ENCODE data around the gene ST3GAL4. TPM values are rescaled to one million over a fixed set of nuclear protein-coding genes. Genes with fewer than 3 reads are reported as not detected.
A peak's percentile ranks its signal among the peaks of the same experiment; 100 is the strongest.

Gene ST3GAL4
- total RNA-seq, 1 experiment from 2014 or later, result 17.3 TPM

DNA sequence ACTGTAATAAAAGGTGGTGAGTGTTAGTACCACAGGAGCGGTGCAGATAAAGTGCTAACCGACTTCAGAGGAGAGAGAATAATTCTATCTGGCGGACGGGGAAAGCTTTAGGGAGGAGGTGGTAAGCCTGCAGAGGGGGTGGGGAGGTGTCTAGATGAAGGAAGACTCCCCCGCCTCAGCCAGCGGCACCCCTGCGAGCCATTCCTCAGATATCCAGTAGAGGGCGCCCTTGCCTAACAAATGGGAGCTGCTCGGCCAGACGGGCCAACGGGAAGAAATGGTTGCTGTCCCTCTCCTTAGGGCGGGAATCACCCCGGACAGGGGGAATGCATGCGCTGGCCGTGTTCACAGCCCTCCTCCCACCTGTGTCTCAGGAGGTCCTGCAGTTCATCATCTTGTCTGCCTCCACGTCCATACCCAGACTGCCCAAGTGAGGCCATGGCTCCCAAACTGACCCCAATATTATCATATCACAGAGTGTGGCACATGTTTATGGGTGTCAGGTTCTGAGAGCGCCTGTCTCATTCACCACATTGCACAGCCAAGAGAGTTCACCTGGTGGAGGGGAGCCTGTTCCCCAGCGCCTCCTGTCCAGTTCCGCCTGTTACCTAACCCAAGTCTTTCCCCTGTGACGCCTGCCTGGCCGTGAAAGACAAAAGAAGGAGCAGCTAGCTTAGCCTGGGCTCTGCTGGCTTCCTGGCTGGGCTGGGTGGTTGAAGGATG lies 85.5 kb downstream of the ST3GAL4 start:
- 0 out of 2 replicates have a peak, but pooled peaks have one; percentile 58 for TF ChIP-seq STAT6 (CRISPR knock-in tag; conservative IDR thresholded peaks at IDR 0.05; ENCODE audit: low read depth)
- no peak for TF ChIP-seq NFATC4 (CRISPR knock-in tag; IDR thresholded peaks at IDR 0.05)
- no peak for TF ChIP-seq SP1 (CRISPR knock-in tag; conservative IDR thresholded peaks at IDR 0.05)
- TF ChIP-seq, protein P1, sequence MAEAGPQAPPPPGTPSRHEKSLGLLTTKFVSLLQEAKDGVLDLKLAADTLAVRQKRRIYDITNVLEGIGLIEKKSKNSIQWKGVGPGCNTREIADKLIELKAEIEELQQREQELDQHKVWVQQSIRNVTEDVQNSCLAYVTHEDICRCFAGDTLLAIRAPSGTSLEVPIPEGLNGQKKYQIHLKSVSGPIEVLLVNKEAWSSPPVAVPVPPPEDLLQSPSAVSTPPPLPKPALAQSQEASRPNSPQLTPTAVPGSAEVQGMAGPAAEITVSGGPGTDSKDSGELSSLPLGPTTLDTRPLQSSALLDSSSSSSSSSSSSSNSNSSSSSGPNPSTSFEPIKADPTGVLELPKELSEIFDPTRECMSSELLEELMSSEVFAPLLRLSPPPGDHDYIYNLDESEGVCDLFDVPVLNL (CRISPR knock-in tag; IDR thresholded peaks at IDR 0.05; ENCODE audit: borderline replicate concordance, low read depth), result no peak
- TF ChIP-seq, protein P2, sequence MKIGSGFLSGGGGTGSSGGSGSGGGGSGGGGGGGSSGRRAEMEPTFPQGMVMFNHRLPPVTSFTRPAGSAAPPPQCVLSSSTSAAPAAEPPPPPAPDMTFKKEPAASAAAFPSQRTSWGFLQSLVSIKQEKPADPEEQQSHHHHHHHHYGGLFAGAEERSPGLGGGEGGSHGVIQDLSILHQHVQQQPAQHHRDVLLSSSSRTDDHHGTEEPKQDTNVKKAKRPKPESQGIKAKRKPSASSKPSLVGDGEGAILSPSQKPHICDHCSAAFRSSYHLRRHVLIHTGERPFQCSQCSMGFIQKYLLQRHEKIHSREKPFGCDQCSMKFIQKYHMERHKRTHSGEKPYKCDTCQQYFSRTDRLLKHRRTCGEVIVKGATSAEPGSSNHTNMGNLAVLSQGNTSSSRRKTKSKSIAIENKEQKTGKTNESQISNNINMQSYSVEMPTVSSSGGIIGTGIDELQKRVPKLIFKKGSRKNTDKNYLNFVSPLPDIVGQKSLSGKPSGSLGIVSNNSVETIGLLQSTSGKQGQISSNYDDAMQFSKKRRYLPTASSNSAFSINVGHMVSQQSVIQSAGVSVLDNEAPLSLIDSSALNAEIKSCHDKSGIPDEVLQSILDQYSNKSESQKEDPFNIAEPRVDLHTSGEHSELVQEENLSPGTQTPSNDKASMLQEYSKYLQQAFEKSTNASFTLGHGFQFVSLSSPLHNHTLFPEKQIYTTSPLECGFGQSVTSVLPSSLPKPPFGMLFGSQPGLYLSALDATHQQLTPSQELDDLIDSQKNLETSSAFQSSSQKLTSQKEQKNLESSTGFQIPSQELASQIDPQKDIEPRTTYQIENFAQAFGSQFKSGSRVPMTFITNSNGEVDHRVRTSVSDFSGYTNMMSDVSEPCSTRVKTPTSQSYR (CRISPR knock-in tag; IDR thresholded peaks at IDR 0.05), result peak; percentile 74
- TF ChIP-seq ZNF317 (CRISPR knock-in tag; IDR thresholded peaks at IDR 0.05; ENCODE audit: borderline replicate concordance, low read depth), result no peak
- peak; percentile 95 for TF ChIP-seq CTCF (IDR thresholded peaks at IDR 0.05)
- peak; percentile 92 for TF ChIP-seq MAX (CRISPR knock-in tag; IDR thresholded peaks at IDR 0.05)
- TF ChIP-seq TP53 (CRISPR knock-in tag; IDR thresholded peaks at IDR 0.05), result peak; percentile 85
- 0 out of 2 replicates have a peak, but pooled peaks have one; percentile 47 for TF ChIP-seq FOXK1 (CRISPR knock-in tag; IDR thresholded peaks at IDR 0.05)
- TF ChIP-seq, protein P3, sequence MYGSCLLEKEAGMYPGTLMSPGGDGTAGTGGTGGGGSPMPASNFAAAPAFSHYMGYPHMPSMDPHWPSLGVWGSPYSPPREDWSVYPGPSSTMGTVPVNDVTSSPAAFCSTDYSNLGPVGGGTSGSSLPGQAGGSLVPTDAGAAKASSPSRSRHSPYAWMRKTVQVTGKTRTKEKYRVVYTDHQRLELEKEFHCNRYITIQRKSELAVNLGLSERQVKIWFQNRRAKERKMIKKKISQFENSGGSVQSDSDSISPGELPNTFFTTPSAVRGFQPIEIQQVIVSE (CRISPR knock-in tag; IDR thresholded peaks at IDR 0.05; ENCODE audit: borderline replicate concordance), result no peak
- 0 out of 2 replicates have a peak, but pooled peaks have one; percentile 62 for TF ChIP-seq ZBTB21 (CRISPR knock-in tag; IDR thresholded peaks at IDR 0.05; ENCODE audit: borderline replicate concordance)
- peak; percentile 69; the same call in 1 of the 2 replicates for TF ChIP-seq ZNF138 (CRISPR knock-in tag; conservative IDR thresholded peaks at IDR 0.05)
- TF ChIP-seq PRDM15 (CRISPR knock-in tag; IDR thresholded peaks at IDR 0.05), result peak; percentile 73
- TF ChIP-seq RELA (CRISPR knock-in tag; IDR thresholded peaks at IDR 0.05; ENCODE audit: borderline replicate concordance), result 0 out of 2 replicates have a peak, but pooled peaks have one; percentile 40
- peak; percentile 83 for TF ChIP-seq CREB1 (CRISPR knock-in tag; IDR thresholded peaks at IDR 0.05)
- TF ChIP-seq TEAD1 (CRISPR knock-in tag; IDR thresholded peaks at IDR 0.05), result peak; percentile 70; the same call in 1 of the 2 replicates
- TF ChIP-seq, protein P4, sequence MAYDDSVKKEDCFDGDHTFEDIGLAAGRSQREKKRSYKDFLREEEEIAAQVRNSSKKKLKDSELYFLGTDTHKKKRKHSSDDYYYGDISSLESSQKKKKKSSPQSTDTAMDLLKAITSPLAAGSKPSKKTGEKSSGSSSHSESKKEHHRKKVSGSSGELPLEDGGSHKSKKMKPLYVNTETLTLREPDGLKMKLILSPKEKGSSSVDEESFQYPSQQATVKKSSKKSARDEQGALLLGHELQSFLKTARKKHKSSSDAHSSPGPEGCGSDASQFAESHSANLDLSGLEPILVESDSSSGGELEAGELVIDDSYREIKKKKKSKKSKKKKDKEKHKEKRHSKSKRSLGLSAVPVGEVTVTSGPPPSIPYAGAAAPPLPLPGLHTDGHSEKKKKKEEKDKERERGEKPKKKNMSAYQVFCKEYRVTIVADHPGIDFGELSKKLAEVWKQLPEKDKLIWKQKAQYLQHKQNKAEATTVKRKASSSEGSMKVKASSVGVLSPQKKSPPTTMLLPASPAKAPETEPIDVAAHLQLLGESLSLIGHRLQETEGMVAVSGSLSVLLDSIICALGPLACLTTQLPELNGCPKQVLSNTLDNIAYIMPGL (CRISPR knock-in tag; IDR thresholded peaks at IDR 0.05), result 0 out of 2 replicates have a peak, but pooled peaks have one; percentile 30
- TF ChIP-seq ZNF121 (CRISPR knock-in tag; IDR thresholded peaks at IDR 0.05), result peak; percentile 87
- TF ChIP-seq ETV6 (CRISPR knock-in tag; IDR thresholded peaks at IDR 0.05), result peak; percentile 79; the same call in 1 of the 2 replicates
- peak; percentile 95 for DNase-seq (ENCODE audit: low spot score)
- H3K27ac Mint-ChIP-seq, result no peak overlapping the region
- peak overlapping the region; percentile 42 for H3K4me3 Mint-ChIP-seq
- peaks cover 31% of the 10 kb centered on the region for H3K4me1 Mint-ChIP-seq
- ChIA-PET CTCF (interaction anchor here (0.6 to 11.2 kb wide), 39 partner anchors 9 to 633 kb away, joined by 3 to 147 read pairs (median 6); partner anchors contain the start of genes DCPS and ST3GAL4), POLR2A (interaction anchor here (0.6 kb wide), 1 partner anchor 142 kb away, joined by 3 read pairs; no protein-coding TSS in a partner anchor)
- peak; percentile 85 for ATAC-seq
- no peaks in the 10 kb centered on the region for H3K36me3 Mint-ChIP-seq
- H3K27me3 Mint-ChIP-seq (ENCODE audit: low read depth), result no peaks in the 10 kb centered on the region; the same call in 1 of the 2 replicates
- H3K9me3 Mint-ChIP-seq, result no peaks in the 10 kb centered on the region
